GOT3 (cell line): ENCODE results near the gene XRN1.
"Not testable (repeated sequence)": the region's sequence is repeated elsewhere in the genome, so short reads cannot be mapped to it uniquely, and the experiment has no call there.

Source experiments
- DNase-seq: peaks from one replicate; lab custom pipeline; 2025; ENCODE audit warnings: mixed read lengths; lab: John Stamatoyannopoulos, UW

The XRN1 gene

GRCh38 chr3:142438096-142438495 is 9.7 kb downstream of the XRN1 start:
- not testable (repeated sequence) for DNase-seq

GRCh38 chr3:142436951-142437585 is 10.8 kb downstream of the XRN1 start:
- DNase-seq: no peak

GRCh38 chr3:142434503-142434902 is 13.3 kb downstream of the XRN1 start:
- no peak for DNase-seq

GRCh38 chr3:142433110-142433509 is 14.7 kb downstream of the XRN1 start:
- DNase-seq: no peak

GRCh38 chr3:142429582-142429981 is 18.3 kb downstream of the XRN1 start:
- DNase-seq: no peak

GRCh38 chr3:142424754-142425153 is 23.1 kb downstream of the XRN1 start:
- no peak for DNase-seq

GRCh38 chr3:142418926-142419592 is 28.8 kb downstream of the XRN1 start:
- DNase-seq: no peak

GRCh38 chr3:142417302-142417701 is 30.5 kb downstream of the XRN1 start:
- DNase-seq: no peak

- DNase-seq: not testable (repeated sequence)
Measured at GRCh38 chr3:142400537-142400936, 47.3 kb downstream of the XRN1 start.

- DNase-seq: no peak
Measured at GRCh38 chr3:142394921-142395622, 52.8 kb downstream of the XRN1 start.

GRCh38 chr3:142385078-142385477 is 62.8 kb downstream of the XRN1 start:
- DNase-seq: no peak

GRCh38 chr3:142374687-142375086 is 73.2 kb downstream of the XRN1 start:
- no peak for DNase-seq

- DNase-seq: not testable (repeated sequence)
Measured at GRCh38 chr3:142369576-142369975, 78.3 kb downstream of the XRN1 start.

GRCh38 chr3:142366434-142366833 is 81.4 kb downstream of the XRN1 start:
- DNase-seq: no peak

GRCh38 chr3:142363936-142364467 is 83.8 kb downstream of the XRN1 start:
- no peak for DNase-seq

- DNase-seq: not testable (repeated sequence)
Measured at GRCh38 chr3:142363433-142363832, 84.4 kb downstream of the XRN1 start.

- DNase-seq: no peak
Measured at GRCh38 chr3:142359367-142359766, 88.5 kb downstream of the XRN1 start.

GRCh38 chr3:142356818-142357217 is 91.0 kb downstream of the XRN1 start:
- DNase-seq: no peak

- DNase-seq: no peak
Measured at GRCh38 chr3:142355692-142356091, 92.1 kb downstream of the XRN1 start.

- DNase-seq: no peak
Measured at GRCh38 chr3:142354076-142354475, 93.8 kb downstream of the XRN1 start.

GRCh38 chr3:142353571-142353970 is 94.3 kb downstream of the XRN1 start:
- no peak for DNase-seq

GRCh38 chr3:142352698-142353097 is 95.1 kb downstream of the XRN1 start:
- not testable (repeated sequence) for DNase-seq

- no peak for DNase-seq
Measured at GRCh38 chr3:142348460-142348859, 99.4 kb downstream of the XRN1 start.
